DND-41 (cell line): Measurements from ENCODE around the gene TSHB.

Experiments
- ATAC-seq: fragments of 200-7000 bp; cut with Tn5 transposase; 3 replicates; pipeline ENCODE4 v1.9.1; 2021; ENCODE audit warnings: low read depth; ENCODE audit not compliant: insufficient read depth
- DNase-seq: peaks from one replicate; pipeline ENCODE4 v3.0.0-alpha.2; 2020
- H2AFZ ChIP-seq: 2 replicates; pipeline ENCODE4 v1.6.0; 2012; ENCODE audit warnings: low read depth, low read length
- H3K27ac ChIP-seq: 2 replicates; pipeline ENCODE4 v1.5.1; 2012; ENCODE audit warnings: low read length, inconsistent platforms
- H3K27me3 ChIP-seq: fragments of 200-600 bp; sonication (generic); 2 replicates; pipeline ENCODE4 v1.6.0; 2012; ENCODE audit warnings: low read length, mild to moderate bottlenecking, inconsistent platforms; ENCODE audit not compliant: insufficient read depth, poor library complexity
- H3K36me3 ChIP-seq: 2 replicates; pipeline ENCODE4 v1.5.1; 2012; ENCODE audit warnings: low read length, inconsistent platforms; ENCODE audit not compliant: insufficient read depth
- H3K4me1 ChIP-seq: 2 replicates; pipeline ENCODE4 v1.5.1; 2012; ENCODE audit warnings: mild to moderate bottlenecking, low read length; ENCODE audit not compliant: insufficient read depth
- H3K4me2 ChIP-seq: 2 replicates; pipeline ENCODE4 v1.6.0; 2012; ENCODE audit warnings: mild to moderate bottlenecking, moderate library complexity, low read length, inconsistent platforms; ENCODE audit not compliant: insufficient read depth
- H3K4me3 ChIP-seq, 2 experiments: fragments of 200-600 bp in 1 of 2; shearing (Covaris generic) in 1 of 2; 2 replicates each; pipeline ENCODE4 v1.5.1; 2012 to 2016; ENCODE audit warnings: inconsistent platforms in 2 of 2, low read length in 2 of 2, mild to moderate bottlenecking in 2 of 2, low read depth in 1 of 2, moderate library complexity in 1 of 2
- H3K79me2 ChIP-seq: 2 replicates; pipeline ENCODE4 v1.6.0; 2012; ENCODE audit warnings: low read length, inconsistent platforms; ENCODE audit not compliant: insufficient read depth
- H3K9ac ChIP-seq: 2 replicates; pipeline ENCODE4 v1.6.0; 2012; ENCODE audit warnings: low read depth, mild to moderate bottlenecking, inconsistent platforms, low read length, moderate library complexity
- H3K9me3 ChIP-seq: 2 replicates; pipeline ENCODE4 v1.5.1; 2012; ENCODE audit warnings: low read length, moderate library complexity, mild to moderate bottlenecking, inconsistent platforms; ENCODE audit not compliant: insufficient read depth, severe bottlenecking
- H4K20me1 ChIP-seq: 2 replicates; pipeline ENCODE4 v1.6.0; 2012; ENCODE audit warnings: low read length; ENCODE audit not compliant: insufficient read depth
- CTCF ChIP-seq: IDR thresholded peaks from 2 replicates; pipeline ENCODE4 v1.5.1; 2012; ENCODE audit warnings: borderline replicate concordance, low read length, moderate library complexity, mild to moderate bottlenecking; ENCODE audit not compliant: poor library complexity, severe bottlenecking; ENCODE audit errors: extremely low read depth
- EZH2 ChIP-seq: IDR thresholded peaks from 3 replicates; pipeline ENCODE4 v1.6.1; 2012; ENCODE audit warnings: borderline replicate concordance, low read depth, mild to moderate bottlenecking, moderate library complexity, low read length, inconsistent platforms; ENCODE audit not compliant: severe bottlenecking

The TSHB gene

GRCh38 chr1:115057661-115058254 is 28.1 kb downstream of the TSHB start:
- H3K9me3 ChIP-seq: no peaks in the 10 kb centered on the region
- no peak overlapping the region for H2AFZ ChIP-seq
- ATAC-seq (no peak), DNase-seq (no peak)
- H3K9ac ChIP-seq: no peak overlapping the region
- peaks cover 4% of the 10 kb centered on the region for H4K20me1 ChIP-seq
- H3K79me2 ChIP-seq: no peaks in the 10 kb centered on the region
- H3K4me1 ChIP-seq: peaks cover 9% of the 10 kb centered on the region
- H3K27ac ChIP-seq: no peak overlapping the region
- H3K4me3 ChIP-seq: no peak overlapping the region
- H3K36me3 ChIP-seq: no peaks in the 10 kb centered on the region
- no peak overlapping the region for H3K4me2 ChIP-seq
- no peak for TF ChIP-seq CTCF
- no peak for TF ChIP-seq EZH2
- H3K27me3 ChIP-seq: peaks cover 13% of the 10 kb centered on the region

GRCh38 chr1:115059316-115059715 is 29.7 kb downstream of the TSHB start:
- no peak for TF ChIP-seq CTCF
- TF ChIP-seq EZH2: no peak
- Histone ChIP-seq H3K4me3 (no peak overlapping the region), H3K9me3 (no peaks in the 10 kb centered on the region), H3K4me2 (no peak overlapping the region), H3K79me2 (no peaks in the 10 kb centered on the region), H4K20me1 (peaks cover 4% of the 10 kb centered on the region), H2AFZ (no peak overlapping the region), H3K27ac (no peak overlapping the region), H3K4me1 (peaks cover 24% of the 10 kb centered on the region), H3K27me3 (peaks cover 7% of the 10 kb centered on the region), H3K9ac (no peak overlapping the region), H3K36me3 (no peaks in the 10 kb centered on the region)
- ATAC-seq (no peak), DNase-seq (no peak)

GRCh38 chr1:115060501-115060900 is 30.9 kb downstream of the TSHB start:
- Histone ChIP-seq H3K4me2 (no peak overlapping the region), H3K4me3 (no peak overlapping the region), H2AFZ (no peak overlapping the region), H3K36me3 (no peaks in the 10 kb centered on the region), H4K20me1 (peaks cover 4% of the 10 kb centered on the region), H3K79me2 (no peaks in the 10 kb centered on the region), H3K4me1 (peaks cover 24% of the 10 kb centered on the region), H3K9ac (no peak overlapping the region), H3K27ac (no peak overlapping the region), H3K27me3 (peaks cover 7% of the 10 kb centered on the region), H3K9me3 (no peaks in the 10 kb centered on the region)
- TF ChIP-seq CTCF: no peak
- no peak for TF ChIP-seq EZH2
- DNase-seq (no peak), ATAC-seq (no peak)
